HG03439 (cell line): ENCODE data around the gene CCIN.

Experiments used
- ATAC-seq: cut with Tn5 transposase; IDR thresholded peaks from one replicate; pipeline ENCODE4 v1.9.1; 2021; ENCODE audit warnings: mild to moderate bottlenecking, moderate library complexity; ENCODE audit not compliant: unreplicated experiment

Gene CCIN

DNA sequence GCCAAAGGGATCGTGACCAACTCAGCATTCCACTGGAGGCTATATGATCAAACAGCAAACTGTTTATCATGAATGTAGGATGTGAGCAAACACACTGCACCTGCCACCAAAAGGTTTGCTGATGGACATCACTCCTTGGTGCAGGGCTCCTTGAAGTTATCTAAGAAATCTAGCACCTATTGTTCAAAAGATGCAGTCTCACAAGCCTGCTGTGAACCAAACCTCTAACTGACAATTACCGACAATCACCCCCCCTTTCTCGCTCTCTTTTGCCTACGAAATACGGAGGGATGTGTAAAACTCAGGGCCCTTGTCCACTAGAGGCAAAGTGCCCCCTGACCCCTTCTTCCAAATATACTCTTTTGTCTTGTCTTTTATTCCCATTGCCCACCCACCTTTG lies 19.0 kb downstream of the CCIN start:
- no peak for ATAC-seq

DNA sequence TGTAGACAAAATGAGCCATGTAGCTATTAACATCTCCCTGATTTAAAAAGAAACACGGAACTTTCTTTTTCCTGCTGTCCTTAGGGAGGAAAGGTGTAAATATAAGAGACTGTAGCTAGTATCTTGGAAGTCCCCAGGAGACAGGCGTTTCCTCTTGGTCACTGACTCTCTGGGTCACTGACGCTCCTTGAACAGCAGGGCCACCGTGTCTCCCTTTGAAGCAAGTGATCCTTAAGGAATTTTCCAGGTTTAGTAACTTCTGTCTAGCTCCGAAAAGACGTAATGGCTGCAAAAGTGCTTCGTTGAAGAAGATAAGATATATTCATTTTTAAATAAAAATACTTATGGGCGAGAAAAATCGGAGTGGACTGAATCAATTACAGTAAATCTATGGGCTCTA lies 20.8 kb downstream of the CCIN start:
- no peak for ATAC-seq

DNA sequence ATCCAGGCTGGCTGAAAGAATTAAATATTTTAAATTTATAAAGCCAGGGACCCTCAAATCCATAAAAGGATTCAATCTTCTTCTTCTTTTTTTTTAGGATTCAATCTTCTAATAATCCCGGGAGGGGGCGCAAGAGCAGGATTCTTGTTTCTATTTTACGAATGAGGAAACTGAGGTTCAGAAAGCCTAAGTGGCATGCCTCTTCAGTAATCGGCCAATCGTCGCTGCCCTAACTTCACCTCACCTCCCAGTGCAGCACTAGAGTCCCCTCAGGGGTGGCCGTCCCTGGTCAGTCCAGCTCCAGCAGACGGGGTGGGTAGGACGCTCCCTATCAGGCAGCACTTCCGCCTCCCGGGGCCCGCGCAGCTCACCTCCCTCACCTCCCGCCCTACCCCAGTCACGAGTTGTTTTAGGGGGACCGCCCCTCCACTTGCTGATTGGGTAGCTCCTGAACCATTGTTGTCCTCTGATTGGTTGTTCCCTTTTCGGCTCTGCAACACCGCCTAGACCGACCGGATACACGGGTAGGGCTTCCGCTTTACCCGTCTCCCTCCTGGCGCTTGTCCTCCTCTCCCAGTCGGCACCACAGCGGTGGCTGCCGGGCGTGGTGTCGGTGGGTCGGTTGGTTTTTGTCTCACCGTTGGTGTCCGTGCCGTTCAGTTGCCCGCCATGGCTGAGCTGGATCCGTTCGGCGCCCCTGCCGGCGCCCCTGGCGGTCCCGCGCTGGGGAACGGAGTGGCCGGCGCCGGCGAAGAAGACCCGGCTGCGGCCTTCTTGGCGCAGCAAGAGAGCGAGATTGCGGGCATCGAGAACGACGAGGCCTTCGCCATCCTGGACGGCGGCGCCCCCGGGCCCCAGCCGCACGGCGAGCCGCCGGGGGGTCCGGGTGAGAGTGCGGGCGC lies 21.5 kb downstream of the CCIN start, which contains the start of gene CLTA:
Gene CLTA (plus strand): TSS at position 534 of the 902 bp plus-strand sequence. CDS start 136 bp downstream, at position 670.
- peak; percentile 97 for ATAC-seq

DNA sequence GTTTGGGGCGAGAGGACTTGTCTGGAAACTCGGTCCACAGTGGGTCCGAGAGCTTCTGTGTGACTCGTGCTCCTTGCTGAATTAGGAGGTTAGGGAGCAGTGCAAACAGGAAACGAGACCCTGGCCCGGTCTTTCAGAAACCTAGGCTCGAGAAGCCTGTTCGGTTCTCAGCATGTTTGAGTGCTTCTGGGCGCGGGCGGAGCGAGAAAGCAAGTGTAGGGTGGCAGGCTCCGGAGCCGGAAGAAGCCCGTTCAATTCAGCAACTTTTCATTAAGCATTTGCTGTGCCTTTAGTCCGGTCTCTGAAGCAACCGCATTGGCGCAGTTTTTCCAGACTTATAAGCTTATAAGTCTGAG lies 22.1 kb downstream of the CCIN start:
- ATAC-seq, result peak; percentile 11

DNA sequence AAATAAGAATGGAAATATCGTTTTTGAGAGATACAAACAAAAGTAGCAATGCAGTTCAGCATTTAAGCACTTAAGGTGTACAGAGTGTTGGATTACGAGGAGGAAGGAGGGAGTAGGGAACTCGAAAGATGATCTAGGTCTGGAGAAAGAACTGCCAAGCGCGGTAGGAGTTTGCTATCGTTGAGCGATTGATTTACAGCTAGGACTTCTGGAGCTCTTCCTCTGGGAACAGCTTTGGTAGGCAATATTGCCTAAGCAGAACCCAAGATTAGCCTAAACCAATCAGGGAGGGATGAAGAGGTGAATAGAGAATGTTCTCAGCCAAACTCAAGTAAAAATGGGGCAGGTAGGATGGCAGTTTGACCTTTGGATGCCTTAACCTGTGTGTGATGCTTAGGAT lies 22.5 kb downstream of the CCIN start:
- no peak for ATAC-seq

DNA sequence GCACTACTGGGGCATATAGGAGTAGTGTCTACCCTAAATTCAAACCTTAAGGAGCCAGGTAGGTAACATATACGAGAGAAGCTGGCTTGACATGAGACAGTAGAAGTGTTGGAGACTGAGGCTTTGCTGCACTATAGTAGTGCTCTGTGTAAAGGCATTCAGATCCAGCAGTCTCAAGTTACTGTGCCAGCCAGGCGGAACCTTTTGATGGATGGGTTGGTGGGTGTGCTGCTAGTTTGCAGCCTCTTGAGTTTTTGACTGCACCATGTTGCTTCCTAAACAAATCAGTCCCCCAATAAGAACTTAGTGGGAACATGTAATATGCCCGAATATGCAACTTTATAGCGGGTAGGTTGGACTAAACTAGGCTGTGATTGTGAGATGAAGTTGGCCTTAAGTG lies 23.0 kb downstream of the CCIN start:
- ATAC-seq, result no peak

DNA sequence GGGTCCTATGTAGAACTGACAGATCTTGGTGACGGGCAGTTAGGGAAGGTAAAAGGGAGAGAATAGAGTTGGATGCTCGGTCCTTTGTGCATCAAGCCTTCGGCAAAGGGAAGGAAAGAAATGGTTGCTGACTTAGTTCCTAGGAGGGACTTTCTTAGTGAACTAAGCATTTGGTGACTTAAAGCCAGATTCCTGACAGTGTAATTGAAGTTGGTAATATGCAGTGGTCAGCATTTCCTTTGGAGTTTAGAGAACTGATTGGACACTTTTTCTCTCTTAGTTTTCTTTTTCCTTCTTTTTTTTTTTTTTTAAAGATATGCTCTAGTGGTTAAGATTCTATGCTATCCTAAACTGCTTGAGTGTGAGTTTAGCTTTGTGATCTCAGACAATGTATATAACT lies 23.8 kb downstream of the CCIN start:
- ATAC-seq, result no peak

DNA sequence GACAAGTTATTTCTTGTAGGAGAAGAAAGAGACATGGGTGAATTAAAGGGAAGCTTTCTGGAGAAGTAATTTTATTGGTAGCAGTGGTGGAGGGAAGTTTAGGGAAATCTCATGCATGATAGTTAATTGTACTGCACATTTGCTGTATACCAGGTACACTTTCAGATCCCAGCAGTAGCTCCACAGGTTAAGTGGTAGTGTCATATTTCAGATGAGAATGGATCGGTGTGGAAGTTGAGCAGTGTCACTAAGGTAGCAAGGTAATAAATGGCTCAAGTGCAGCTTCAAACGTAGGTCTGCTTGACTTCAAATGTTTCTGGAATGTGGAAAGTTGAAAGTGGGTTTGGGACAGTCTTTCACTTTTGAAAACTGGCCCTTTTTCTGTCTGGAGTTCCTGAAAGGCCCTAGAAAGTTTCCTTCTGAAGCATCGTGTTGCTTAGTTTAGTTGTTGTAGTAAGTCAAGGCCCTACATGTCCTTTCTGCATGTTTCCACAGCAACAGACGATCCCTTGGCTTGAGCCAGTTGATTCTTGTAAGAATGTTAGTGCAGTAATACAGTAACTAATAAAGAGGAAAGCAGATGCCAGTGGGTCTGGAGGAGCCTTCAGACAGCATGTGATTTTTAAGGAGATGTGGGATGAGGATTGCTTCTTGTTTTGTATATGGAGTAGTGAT lies 25.3 kb downstream of the CCIN start:
- ATAC-seq, result no peak

DNA sequence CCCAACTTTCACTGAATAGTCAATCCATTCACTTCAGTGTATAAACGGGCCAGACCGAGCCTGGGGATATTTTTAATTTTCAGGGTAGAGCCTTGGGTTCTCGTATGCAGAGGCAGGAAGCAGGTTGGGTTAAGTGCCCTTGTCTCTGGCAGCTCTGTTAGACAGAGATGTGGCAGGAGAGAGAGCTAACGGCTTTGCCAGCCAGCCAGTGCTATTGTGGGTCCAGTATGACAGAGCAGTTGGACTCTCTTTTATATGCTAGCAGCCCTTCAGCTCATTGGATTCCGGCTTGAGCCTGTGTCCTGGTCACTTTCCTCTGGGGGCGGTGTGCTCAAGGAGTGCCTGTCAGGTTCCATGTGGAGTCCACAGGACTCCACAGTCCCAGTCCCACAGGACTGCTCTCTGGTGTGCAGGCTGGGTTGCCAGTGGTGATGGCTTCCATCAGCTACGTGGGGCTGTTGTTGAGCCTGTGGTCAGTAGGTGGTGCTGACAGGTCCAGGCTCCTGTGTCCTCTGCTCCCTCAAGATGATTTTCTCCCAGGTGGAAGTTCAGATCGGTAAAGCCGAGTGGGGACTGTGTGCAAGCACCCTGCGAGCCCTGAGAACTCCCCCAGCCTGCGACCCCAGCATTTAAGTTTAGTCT lies 35.8 kb downstream of the CCIN start:
- no peak for ATAC-seq

DNA sequence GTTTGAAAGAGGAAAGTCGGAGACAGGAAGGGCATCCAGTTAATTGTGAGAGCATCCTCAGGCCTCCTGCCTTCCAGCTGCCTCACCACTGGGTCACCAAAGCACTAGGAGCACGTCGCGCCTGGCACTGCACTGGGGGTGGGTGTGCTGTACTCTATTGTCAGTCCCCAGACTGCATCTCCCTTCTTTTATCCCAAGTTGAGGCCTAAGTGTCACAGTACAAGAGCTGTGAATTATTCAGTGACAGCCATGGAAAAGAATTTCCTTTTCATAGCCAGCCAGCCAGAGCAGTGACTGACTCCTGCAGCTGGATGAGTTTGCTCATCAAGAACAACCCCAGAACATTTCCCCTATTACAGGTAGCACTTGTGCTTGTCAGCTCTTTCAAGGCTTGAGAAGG lies 37.8 kb downstream of the CCIN start:
- ATAC-seq, result no peak

DNA sequence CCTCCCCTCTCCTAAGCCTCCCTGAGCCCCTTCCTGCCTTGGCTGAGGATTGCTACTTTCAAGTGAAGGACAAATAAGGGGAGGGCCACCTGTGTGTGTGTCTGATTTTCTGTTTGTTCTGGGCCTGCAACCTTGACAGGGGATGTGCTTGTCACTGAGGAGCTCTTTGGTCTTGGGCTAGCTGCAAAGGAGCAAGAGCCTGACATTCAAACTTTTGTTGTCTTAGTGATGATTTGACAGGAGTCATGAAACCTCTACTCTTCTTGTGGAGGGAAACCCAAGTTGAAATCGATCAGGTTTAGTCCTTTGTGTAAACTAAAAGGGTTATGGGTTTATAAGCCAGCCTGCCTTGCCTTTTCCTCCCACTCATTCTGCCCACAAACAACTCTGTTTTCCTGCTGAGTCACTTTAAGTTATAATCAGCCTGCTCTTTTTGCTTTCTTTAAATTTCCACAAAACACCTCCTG lies 38.4 kb downstream of the CCIN start:
- no peak for ATAC-seq

DNA sequence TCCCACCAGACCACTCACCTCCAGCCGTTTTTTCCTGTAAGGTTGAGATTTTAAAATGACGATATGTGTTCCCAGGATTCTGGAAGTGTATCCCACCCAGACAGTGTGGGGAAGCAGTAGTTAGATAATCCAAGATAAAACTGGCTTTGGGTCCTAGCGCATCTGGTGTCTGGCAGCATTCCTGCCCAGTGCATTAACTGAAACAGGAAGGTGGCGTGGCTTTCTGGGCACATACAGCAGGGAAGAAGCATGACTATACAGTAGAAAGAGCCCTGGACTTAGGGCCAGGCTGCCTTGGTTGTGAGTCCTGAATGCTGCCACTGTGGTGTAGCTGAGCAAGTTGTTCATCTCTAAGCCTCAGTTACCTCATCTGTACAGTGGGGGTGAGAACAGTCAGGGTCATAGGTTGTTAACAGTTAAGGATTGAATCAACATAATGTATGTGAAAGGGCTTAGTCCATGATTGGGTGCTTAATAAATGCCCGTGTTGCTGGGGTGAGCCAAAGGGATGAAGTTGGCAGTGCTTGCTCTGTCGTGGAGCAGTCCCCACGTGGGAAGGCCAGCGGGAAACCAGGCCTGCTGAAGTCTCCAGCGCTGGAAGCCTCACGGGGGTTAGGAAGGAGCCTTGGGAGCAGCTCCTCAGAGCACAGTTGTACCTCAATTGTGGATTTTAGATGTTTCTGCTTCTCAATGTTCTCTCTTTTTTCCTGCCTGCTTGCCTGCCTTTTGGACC lies 39.5 kb downstream of the CCIN start:
- no peak for ATAC-seq

DNA sequence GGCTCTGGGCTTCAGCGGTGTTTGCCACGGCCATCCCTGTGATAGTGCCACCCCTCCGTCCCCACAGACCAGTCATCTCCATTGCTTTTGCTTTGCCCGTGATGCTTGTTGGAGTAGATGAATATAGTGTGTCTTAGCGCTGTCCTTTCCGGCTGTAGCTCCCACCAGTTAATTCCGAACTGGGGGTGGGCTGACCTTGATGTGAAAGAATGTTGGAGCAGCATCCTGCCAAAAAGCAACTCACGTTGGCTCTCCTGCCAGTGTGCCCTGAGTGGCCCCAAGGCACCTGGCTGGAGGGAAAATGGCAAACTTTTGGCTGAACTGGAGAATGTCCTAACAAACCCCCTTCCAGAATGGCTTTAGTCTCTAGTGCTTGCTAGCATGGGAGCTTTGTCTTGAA lies 41.5 kb downstream of the CCIN start:
- ATAC-seq, result no peak

DNA sequence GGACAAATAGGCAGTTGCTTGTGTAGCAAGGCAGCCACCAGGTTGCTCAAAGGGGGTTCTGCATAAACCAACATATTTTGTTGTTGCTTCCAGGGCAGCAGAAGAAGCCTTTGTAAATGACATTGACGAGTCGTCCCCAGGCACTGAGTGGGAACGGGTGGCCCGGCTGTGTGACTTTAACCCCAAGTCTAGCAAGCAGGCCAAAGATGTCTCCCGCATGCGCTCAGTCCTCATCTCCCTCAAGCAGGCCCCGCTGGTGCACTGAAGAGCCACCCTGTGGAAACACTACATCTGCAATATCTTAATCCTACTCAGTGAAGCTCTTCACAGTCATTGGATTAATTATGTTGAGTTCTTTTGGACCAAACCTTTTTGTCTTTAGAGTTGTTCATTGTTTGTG lies 42.3 kb downstream of the CCIN start:
- no peak for ATAC-seq

DNA sequence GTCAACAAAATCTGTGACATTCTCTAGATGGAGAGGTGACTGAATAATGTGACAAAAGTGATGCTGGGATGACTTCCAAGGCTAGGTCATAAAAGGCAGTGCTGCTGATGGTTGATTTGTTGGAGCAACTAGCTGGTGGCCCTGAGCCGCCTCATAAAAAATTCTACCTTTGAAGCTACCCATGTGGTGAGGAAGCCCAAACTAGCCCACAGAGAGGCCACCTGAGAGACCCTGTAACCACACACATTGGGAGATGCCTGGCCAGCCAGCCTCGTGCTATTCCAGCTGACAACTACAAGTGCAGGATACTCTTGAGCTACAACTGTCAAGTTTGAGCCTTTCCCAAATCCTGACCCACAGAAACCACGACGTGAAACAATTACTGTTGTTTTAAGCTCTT lies 44.2 kb downstream of the CCIN start:
- no peak for ATAC-seq

DNA sequence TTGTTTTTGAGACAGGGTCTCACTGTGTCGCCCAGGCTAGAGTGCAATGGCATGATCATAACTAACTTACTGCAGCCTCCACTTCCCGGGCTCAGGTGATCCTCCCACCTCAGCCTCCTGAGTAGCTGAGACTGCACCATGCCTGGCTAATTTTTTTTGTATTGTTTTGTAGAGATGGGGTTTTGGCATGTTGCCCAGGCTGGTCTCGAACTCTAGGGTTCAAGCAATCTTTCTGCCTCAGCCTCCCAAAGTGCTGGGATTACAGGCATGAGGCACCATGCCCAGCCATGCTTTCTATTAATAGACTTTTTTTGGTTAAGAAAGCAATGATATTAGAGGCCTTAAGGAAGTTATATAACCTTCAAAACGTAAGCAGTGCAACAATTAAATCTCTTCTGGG lies 44.8 kb downstream of the CCIN start:
- no peak for ATAC-seq

DNA sequence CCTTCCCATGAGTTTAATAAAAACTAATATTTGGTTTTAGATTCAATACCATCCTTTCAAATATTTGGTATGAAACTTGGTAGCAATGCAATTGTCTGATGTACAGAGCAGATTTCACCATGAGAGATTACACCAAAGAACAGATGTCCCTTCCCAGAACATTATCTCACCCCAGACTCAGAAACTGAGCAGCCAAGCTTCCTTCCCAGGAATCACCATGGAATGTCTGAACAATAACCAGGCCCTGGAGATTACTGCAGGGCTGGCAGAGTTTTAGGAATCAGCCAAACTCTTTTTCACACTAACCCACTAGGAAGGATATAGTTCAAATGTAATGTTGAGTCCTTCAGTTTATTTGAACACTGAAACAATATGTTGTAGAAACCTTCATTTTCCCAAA lies 45.4 kb downstream of the CCIN start:
- ATAC-seq, result no peak

DNA sequence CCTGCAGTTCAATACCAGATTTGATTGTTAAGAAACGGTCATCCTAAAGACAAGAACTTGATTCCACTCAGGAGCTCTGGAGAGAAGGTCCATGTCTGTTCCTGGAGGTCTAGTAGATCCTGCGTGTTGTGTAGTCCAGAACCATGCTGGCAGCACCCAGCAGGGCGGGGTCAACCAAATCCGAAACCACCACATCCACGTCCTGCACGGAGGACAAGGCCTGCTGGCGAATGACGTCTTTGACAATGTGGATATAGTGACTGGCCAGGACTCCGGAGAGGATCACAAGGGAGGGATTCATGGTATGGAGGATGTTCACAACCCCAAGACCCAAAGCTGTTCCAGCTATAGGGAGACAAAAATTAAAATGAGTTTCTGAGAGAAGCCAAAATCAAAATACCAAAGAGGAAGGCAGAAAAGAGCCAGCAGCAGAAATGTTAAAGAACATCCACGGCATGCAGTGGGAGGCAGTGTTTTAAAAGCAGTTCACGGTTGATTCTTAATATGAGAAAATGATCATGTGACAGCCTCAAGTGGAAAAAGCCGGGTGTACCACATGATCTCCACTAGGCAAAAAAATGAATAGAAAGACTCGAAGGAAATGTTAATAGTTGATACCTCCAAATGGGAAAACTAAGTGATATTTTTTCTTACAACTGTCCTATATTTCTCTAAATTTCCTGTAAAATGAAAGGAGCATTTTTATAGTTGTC lies 48.2 kb downstream of the CCIN start:
- no peak for ATAC-seq

DNA sequence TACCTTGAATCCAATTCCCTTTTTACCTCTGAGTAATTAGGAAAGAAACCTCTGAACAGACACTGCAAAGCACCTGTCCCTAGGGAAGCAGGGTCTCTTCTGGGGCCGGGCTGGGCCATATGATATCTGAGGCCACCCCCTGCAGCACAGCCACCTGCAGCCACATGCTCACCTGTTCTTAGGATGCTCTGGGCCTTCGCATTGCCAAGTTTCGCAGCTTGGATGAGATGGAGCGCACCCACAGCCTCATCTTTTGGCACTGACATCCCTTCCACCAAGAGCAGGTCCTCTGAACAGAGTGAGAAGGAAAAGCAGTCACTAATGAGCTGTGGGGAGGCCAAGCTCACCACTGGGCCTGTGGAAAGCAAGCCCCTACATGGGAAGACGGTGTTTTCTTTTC lies 48.8 kb downstream of the CCIN start:
- no peak for ATAC-seq

DNA sequence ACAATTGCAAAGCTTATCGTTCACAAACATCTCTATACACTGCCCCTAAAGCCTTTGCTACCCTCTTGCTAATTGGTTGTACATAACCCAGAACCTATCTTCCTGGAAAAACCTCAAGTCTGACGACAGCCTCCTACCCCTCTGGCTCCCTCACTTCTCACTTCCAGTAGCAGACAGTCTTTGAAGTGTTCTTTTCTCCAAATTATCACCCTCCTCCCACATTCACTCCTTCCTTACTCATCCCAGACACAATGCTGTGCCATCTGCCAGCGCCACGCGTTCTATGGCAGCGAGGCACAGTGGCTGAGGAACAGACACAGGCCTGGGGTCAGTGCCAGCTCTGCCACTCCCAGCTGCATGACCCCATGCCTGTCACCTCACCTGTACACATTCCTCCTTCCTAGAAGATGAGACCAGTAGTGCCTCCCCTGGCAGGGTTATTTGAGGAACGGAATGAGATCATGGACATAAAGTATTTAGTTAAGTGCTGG lies 49.3 kb downstream of the CCIN start:
- no peak for ATAC-seq
